Hepatocyte (in vitro differentiated cells): ENCODE results near the gene CCDC192. TPM values are rescaled to one million over a fixed set of nuclear protein-coding genes. Genes with fewer than 3 reads are reported as not detected.

ENCODE experiments used
- DNase-seq: peaks from one replicate; pipeline ENCODE4 v3.0.0-alpha.2; 2016; ENCODE audit warnings: low spot score
- H2AFZ ChIP-seq: fragments of 200-600 bp; sonication (generic); 2 replicates; pipeline ENCODE4 v1.6.0; 2016; ENCODE audit warnings: antibody characterized with exemption, mild to moderate bottlenecking
- H3K27ac ChIP-seq: fragments of 200-600 bp; sonication (generic); 2 replicates; pipeline ENCODE4 v1.5.1; 2016; ENCODE audit warnings: mild to moderate bottlenecking
- H3K27me3 ChIP-seq: fragments of 200-600 bp; sonication (generic); 2 replicates; pipeline ENCODE4 v1.6.1; 2016
- H3K36me3 ChIP-seq: fragments of 200-600 bp; sonication (generic); replicated peaks from 2 replicates; pipeline ENCODE4 v1.5.1; 2016; ENCODE audit warnings: low read depth; ENCODE audit not compliant: insufficient read depth
- H3K4me1 ChIP-seq: fragments of 200-600 bp; sonication (generic); 2 replicates; pipeline ENCODE4 v1.5.1; 2016; ENCODE audit warnings: mild to moderate bottlenecking, moderate library complexity; ENCODE audit not compliant: insufficient read depth
- H3K4me2 ChIP-seq: fragments of 200-600 bp; sonication (generic); 2 replicates; pipeline ENCODE4 v1.6.0; 2016
- H3K4me3 ChIP-seq: fragments of 200-600 bp; sonication (generic); 2 replicates; pipeline ENCODE4 v1.5.1; 2016; ENCODE audit warnings: mild to moderate bottlenecking
- H3K79me2 ChIP-seq: fragments of 200-600 bp; sonication (generic); 2 replicates; pipeline ENCODE4 v1.6.0; 2017; ENCODE audit warnings: mild to moderate bottlenecking
- H3K9me2 ChIP-seq: fragments of 200-600 bp; sonication (generic); replicated peaks from 2 replicates; pipeline ENCODE4 v1.6.0; 2017; ENCODE audit warnings: mild to moderate bottlenecking; ENCODE audit not compliant: insufficient read depth
- H3K9me3 ChIP-seq: fragments of 200-600 bp; sonication (generic); 2 replicates; pipeline ENCODE4 v1.5.1; 2016; ENCODE audit warnings: low read depth, mild to moderate bottlenecking
- H4K20me1 ChIP-seq: fragments of 200-600 bp; sonication (generic); 2 replicates; pipeline ENCODE4 v1.6.0; 2016; ENCODE audit warnings: mild to moderate bottlenecking; ENCODE audit not compliant: insufficient read depth, poor library complexity, severe bottlenecking
- CTCF ChIP-seq: fragments of 200-600 bp; sonication (generic); IDR thresholded peaks from 2 replicates; pipeline ENCODE4 v1.5.1; 2016; ENCODE audit warnings: antibody characterized with exemption, mild to moderate bottlenecking; ENCODE audit not compliant: poor library complexity
- EZH2 ChIP-seq: fragments of 200-600 bp; sonication (generic); IDR thresholded peaks from 2 replicates; pipeline ENCODE4 v1.6.1; 2016; ENCODE audit warnings: antibody characterized with exemption, mild to moderate bottlenecking, borderline replicate concordance
- EZH2phosphoT487 ChIP-seq: fragments of 200-600 bp; sonication (generic); IDR thresholded peaks from one replicate; pipeline ENCODE4 v1.6.1; 2018; ENCODE audit warnings: antibody characterized with exemption, mild to moderate bottlenecking, low read depth, moderate library complexity; ENCODE audit not compliant: unreplicated experiment, severe bottlenecking
- WGBS: methylation state at CpG from one replicate; pipeline ENCODE4 v1.1.6; 2016; ENCODE audit warnings: low lambda C conversion rate; ENCODE audit errors: missing lambda C conversion rate; 5-methylcytosine and 5-hydroxymethylcytosine counted together
- polyA plus RNA-seq: library from polyadenylated mRNA; unstranded; fragments of >200 nt; fragmentation: Nextera tagmentation; extraction: Ambion mirVana; gene quantifications from 2 replicates; pipeline ENCODE4 v1.2.1, GENCODE V29; 2016
- total RNA-seq: library from RNA; depleted of rRNA; stranded (reverse); fragments of >200 nt; gene quantifications from 2 replicates; pipeline ENCODE4 v1.2.3, GENCODE V29; 2014

The CCDC192 gene
- total and polyA plus RNA-seq, 2 experiments from 2014 or later, result 0.39 TPM; not detected in 1

DNA sequence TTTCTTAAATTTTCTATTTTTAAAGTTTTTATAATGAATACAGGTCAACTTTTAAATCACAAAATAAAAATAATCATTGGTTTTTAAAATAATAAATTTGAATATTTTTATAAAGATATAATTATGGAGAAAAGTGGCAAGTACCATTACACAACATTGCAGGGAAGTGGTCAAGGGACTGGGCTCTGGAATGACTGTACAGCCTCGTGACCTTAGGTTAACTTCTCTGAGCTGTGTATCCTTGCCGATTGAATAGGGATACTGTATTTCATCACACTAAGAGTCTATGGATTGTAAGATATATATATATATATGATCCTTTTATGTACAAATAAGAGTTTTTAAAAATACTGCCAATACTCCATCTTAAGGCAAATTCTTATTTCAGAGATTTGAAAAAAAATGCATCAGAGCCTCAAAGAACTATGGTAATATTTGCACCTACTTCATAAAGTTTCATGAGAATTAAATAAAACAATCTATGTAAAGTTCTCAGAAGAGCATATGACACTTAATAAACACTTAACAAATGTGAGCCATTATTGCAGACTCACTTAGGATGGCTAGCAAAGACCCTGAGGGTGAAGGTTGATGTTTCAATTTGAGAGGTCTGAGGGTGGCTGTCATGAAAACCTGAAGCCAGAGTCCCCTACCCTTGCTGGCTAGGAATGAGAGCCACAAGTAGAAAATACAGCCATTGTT, 136.5 kb downstream of the CCDC192 start:
- WGBS, result 83% methylated on average over 2 of the region's 2 CpGs
- TF ChIP-seq EZH2phosphoT487 (no peak), EZH2 (no peak), CTCF (no peak)

GRCh38 chr5:127840198-127840524, 137.0 kb downstream of the CCDC192 start:
- Histone ChIP-seq H3K36me3 (no peaks in the 10 kb centered on the region), H2AFZ (no peak overlapping the region), H4K20me1 (no peaks in the 10 kb centered on the region), H3K4me2 (no peak overlapping the region), H3K4me3 (no peak overlapping the region), H3K27me3 (peaks cover 5% of the 10 kb centered on the region), H3K27ac (no peak overlapping the region), H3K79me2 (no peaks in the 10 kb centered on the region), H3K4me1 (no peaks in the 10 kb centered on the region), H3K9me2 (no peaks in the 10 kb centered on the region), H3K9me3 (no peaks in the 10 kb centered on the region)
- WGBS, result 69% methylated on average over 1 of the region's 1 CpG
- no peak for DNase-seq
- TF ChIP-seq EZH2phosphoT487 (no peak), CTCF (no peak), EZH2 (no peak)

More for the DNA sequence above, 136.5 kb downstream of the CCDC192 start:
- Histone ChIP-seq H2AFZ (no peak overlapping the region), H3K9me3 (no peaks in the 10 kb centered on the region), H3K4me1 (no peaks in the 10 kb centered on the region), H3K36me3 (no peaks in the 10 kb centered on the region), H3K79me2 (no peaks in the 10 kb centered on the region), H3K4me2 (no peak overlapping the region), H3K27ac (no peak overlapping the region), H3K4me3 (no peak overlapping the region), H4K20me1 (no peaks in the 10 kb centered on the region), H3K27me3 (peaks cover 5% of the 10 kb centered on the region), H3K9me2 (no peaks in the 10 kb centered on the region)
- DNase-seq, result no peak

DNA sequence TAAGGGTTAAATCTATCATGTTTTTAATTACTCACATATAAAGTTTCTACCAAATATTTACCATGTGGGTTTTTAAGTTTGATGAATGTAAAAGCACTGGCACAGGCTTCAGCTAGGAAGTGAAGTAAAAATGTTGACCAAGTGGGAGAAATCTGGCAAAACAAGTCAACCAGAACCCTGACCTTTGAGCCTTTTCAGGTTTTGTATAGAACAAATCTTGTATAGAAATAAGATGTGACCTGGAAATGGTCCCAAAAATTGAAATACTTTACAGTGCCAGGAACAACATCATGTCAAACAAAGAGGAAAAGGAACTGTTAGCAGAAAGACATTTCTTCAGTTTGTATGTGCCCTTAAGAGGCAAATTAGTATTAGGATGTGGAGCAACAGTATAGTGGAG, 137.6 kb downstream of the CCDC192 start:
- Histone ChIP-seq H2AFZ (no peak overlapping the region), H3K4me1 (no peaks in the 10 kb centered on the region), H3K9me2 (no peaks in the 10 kb centered on the region), H3K79me2 (no peaks in the 10 kb centered on the region), H3K27me3 (peaks cover 5% of the 10 kb centered on the region), H3K4me2 (no peak overlapping the region), H3K9me3 (no peaks in the 10 kb centered on the region), H3K4me3 (no peak overlapping the region), H4K20me1 (no peaks in the 10 kb centered on the region), H3K27ac (no peak overlapping the region), H3K36me3 (no peaks in the 10 kb centered on the region)
- TF ChIP-seq EZH2 (no peak), CTCF (no peak), EZH2phosphoT487 (no peak)
- DNase-seq, result no peak
